Mammary epithelial cell (primary cell): Measurements from ENCODE around the gene TMPRSS3.

Source experiments
- EZH2 ChIP-seq: IDR thresholded peaks from 2 replicates; pipeline ENCODE4 v1.6.1; 2012; ENCODE audit warnings: low read length, inconsistent platforms, borderline replicate concordance
- TF ChIP-seq, protein P1 (sequence below), 2 donors: IDR thresholded peaks in 1 of 2; conservative IDR thresholded peaks in 1 of 2; 2 replicates each; pipeline ENCODE4 v1.5.1; 2011 to 2012; ENCODE audit warnings: inconsistent platforms in 2 of 2, low read length in 2 of 2, mild to moderate bottlenecking in 2 of 2, control low read depth in 1 of 2, low read depth in 1 of 2; ENCODE audit not compliant: insufficient read depth in 1 of 2; ENCODE audit errors: extremely low read depth in 1 of 2

DNA sequence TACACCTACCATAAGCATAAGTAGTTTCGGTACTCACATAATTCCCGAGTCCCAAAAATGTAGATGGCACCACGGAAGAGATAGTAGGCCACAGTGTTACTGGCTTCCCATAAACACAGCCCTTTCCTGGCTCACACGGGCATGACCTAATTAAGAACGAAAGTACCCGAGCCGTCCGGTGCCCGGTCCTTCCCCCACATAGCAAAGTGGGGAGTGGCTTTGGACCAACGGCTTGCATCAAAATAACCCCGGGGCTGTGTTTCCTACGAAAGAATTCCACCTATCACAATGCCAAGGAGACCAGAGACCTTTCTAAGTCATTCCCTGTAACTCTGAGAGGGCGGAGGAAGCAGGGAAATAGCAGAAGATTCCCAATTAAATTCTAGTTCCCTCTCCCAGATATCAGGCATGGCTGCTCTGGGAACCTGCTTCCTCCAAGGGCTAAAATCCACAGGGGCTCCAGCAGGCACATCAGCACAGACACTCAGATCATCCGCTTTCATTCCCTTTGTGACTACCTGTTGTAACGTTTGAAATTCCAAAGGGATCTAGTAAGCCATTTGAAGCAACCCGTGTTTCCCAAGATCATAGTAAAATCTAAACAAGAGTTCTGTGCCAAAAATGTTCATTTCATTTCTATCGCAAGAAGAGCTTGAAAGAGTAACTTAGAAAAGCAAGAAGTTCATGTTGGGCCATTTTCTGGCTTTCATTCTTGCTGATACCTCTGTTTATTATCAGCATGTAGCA lies at the start of gene TMPRSS3:
- TF ChIP-seq, protein P1, sequence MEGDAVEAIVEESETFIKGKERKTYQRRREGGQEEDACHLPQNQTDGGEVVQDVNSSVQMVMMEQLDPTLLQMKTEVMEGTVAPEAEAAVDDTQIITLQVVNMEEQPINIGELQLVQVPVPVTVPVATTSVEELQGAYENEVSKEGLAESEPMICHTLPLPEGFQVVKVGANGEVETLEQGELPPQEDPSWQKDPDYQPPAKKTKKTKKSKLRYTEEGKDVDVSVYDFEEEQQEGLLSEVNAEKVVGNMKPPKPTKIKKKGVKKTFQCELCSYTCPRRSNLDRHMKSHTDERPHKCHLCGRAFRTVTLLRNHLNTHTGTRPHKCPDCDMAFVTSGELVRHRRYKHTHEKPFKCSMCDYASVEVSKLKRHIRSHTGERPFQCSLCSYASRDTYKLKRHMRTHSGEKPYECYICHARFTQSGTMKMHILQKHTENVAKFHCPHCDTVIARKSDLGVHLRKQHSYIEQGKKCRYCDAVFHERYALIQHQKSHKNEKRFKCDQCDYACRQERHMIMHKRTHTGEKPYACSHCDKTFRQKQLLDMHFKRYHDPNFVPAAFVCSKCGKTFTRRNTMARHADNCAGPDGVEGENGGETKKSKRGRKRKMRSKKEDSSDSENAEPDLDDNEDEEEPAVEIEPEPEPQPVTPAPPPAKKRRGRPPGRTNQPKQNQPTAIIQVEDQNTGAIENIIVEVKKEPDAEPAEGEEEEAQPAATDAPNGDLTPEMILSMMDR (conservative IDR thresholded peaks at IDR 0.05 in 1 of 2, IDR thresholded peaks at IDR 0.05 in 1 of 2; ENCODE audit: extremely low read depth in 1 of 2, insufficient read depth in 1 of 2, low read depth in 1 of 2, low read length in 2 of 2) = no peak
- TF ChIP-seq EZH2 = no peak
